HCT116 (cell line): ENCODE data around the gene NUMB.

ENCODE experiments used
- EZH2 ChIP-seq: fragments of 200-600 bp; sonication (generic); IDR thresholded peaks from 2 replicates; pipeline ENCODE4 v1.6.1; 2017; ENCODE audit warnings: antibody characterized with exemption, mixed run types
- POLR2A ChIP-seq: IDR thresholded peaks from 2 replicates; pipeline ENCODE4 v1.7.0; 2011; ENCODE audit warnings: borderline replicate concordance; ENCODE audit not compliant: insufficient read depth, insufficient read length; ENCODE audit errors: extremely low read depth
- POLR2AphosphoS5 ChIP-seq: IDR thresholded peaks from 2 replicates; pipeline ENCODE4 v1.6.1; 2011; ENCODE audit warnings: mild to moderate bottlenecking, low read depth, low read length, moderate library complexity
- YY1 ChIP-seq: IDR thresholded peaks from 2 replicates; pipeline ENCODE4 v1.6.1; 2011; ENCODE audit warnings: low read length, low read depth, moderate library complexity, mild to moderate bottlenecking; ENCODE audit not compliant: insufficient replicate concordance; ENCODE audit errors: extremely low read depth
- TF ChIP-seq, protein P1 (sequence below): IDR thresholded peaks from 2 replicates; pipeline ENCODE4 v1.6.1; 2012; ENCODE audit warnings: low read depth
- TF ChIP-seq, protein P2 (sequence below), 3 experiments: fragments of 200-600 bp in 1 of 3; sonication (generic) in 1 of 3; IDR thresholded peaks in 2 of 3; conservative IDR thresholded peaks in 1 of 3; 2 replicates each; pipeline ENCODE4 v1.5.1; 2012 to 2017; ENCODE audit warnings: low read depth in 2 of 3, low read length in 2 of 3, antibody characterized with exemption in 1 of 3, borderline replicate concordance in 1 of 3, control low read depth in 1 of 3, mild to moderate bottlenecking in 1 of 3, mixed read lengths in 1 of 3, mixed run types in 1 of 3, moderate library complexity in 1 of 3; ENCODE audit not compliant: insufficient read depth in 1 of 3

- TF ChIP-seq POLR2A (no peak), EZH2 (no peak), YY1 (no peak), POLR2AphosphoS5 (no peak)
- TF ChIP-seq, protein P1, sequence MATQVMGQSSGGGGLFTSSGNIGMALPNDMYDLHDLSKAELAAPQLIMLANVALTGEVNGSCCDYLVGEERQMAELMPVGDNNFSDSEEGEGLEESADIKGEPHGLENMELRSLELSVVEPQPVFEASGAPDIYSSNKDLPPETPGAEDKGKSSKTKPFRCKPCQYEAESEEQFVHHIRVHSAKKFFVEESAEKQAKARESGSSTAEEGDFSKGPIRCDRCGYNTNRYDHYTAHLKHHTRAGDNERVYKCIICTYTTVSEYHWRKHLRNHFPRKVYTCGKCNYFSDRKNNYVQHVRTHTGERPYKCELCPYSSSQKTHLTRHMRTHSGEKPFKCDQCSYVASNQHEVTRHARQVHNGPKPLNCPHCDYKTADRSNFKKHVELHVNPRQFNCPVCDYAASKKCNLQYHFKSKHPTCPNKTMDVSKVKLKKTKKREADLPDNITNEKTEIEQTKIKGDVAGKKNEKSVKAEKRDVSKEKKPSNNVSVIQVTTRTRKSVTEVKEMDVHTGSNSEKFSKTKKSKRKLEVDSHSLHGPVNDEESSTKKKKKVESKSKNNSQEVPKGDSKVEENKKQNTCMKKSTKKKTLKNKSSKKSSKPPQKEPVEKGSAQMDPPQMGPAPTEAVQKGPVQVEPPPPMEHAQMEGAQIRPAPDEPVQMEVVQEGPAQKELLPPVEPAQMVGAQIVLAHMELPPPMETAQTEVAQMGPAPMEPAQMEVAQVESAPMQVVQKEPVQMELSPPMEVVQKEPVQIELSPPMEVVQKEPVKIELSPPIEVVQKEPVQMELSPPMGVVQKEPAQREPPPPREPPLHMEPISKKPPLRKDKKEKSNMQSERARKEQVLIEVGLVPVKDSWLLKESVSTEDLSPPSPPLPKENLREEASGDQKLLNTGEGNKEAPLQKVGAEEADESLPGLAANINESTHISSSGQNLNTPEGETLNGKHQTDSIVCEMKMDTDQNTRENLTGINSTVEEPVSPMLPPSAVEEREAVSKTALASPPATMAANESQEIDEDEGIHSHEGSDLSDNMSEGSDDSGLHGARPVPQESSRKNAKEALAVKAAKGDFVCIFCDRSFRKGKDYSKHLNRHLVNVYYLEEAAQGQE = no peak
- TF ChIP-seq, protein P2, sequence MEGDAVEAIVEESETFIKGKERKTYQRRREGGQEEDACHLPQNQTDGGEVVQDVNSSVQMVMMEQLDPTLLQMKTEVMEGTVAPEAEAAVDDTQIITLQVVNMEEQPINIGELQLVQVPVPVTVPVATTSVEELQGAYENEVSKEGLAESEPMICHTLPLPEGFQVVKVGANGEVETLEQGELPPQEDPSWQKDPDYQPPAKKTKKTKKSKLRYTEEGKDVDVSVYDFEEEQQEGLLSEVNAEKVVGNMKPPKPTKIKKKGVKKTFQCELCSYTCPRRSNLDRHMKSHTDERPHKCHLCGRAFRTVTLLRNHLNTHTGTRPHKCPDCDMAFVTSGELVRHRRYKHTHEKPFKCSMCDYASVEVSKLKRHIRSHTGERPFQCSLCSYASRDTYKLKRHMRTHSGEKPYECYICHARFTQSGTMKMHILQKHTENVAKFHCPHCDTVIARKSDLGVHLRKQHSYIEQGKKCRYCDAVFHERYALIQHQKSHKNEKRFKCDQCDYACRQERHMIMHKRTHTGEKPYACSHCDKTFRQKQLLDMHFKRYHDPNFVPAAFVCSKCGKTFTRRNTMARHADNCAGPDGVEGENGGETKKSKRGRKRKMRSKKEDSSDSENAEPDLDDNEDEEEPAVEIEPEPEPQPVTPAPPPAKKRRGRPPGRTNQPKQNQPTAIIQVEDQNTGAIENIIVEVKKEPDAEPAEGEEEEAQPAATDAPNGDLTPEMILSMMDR (IDR thresholded peaks at IDR 0.05 in 2 of 3, conservative IDR thresholded peaks at IDR 0.05 in 1 of 3; ENCODE audit: borderline replicate concordance in 1 of 3, insufficient read depth in 1 of 3, low read depth in 2 of 3, low read length in 2 of 3) = no peak
These were observed 14.6 kb downstream of the NUMB start for GRCh38 chr14:73443758-73444157.
